Transverse colon (tissue), 4 donors: ENCODE data around the gene F8. TPM values are rescaled to one million over a fixed set of nuclear protein-coding genes. Genes with fewer than 3 reads are reported as not detected.

Experiments used
- DNase-seq: peaks from one replicate; pipeline ENCODE4 v3.0.0-alpha.2; 2019
- H3K27ac ChIP-seq, 4 donors: fragments of 200-600 bp; sonication (generic); 2 replicates each; pipeline ENCODE4 v1.5.1; 2016 to 2018; ENCODE audit warnings: inconsistent platforms in 4 of 4
- H3K27me3 ChIP-seq: fragments of 200-600 bp; sonication (generic); 2 replicates; pipeline ENCODE4 v1.5.1; 2017; ENCODE audit warnings: inconsistent platforms
- H3K36me3 ChIP-seq, 4 donors: fragments of 200-600 bp; sonication (generic); 2 replicates each; pipeline ENCODE4 v1.5.1; 2017 to 2019; ENCODE audit warnings: inconsistent platforms in 4 of 4
- H3K4me1 ChIP-seq, 4 donors: fragments of 200-600 bp; sonication (generic); 2 replicates each; pipeline ENCODE4 v1.5.1; 2017 to 2020; ENCODE audit warnings: inconsistent platforms in 4 of 4
- H3K4me3 ChIP-seq, 4 donors: fragments of 200-600 bp; sonication (generic); 1 replicate in 1 of 4; 2 replicates in 3 of 4; pipeline versions ENCODE4 v1.5.1 to v1.6.1; 2017 to 2019; ENCODE audit warnings: inconsistent platforms in 4 of 4
- H3K9me3 ChIP-seq, 2 donors: fragments of 200-600 bp; sonication (generic); 2 replicates each; pipeline ENCODE4 v1.5.1; 2017 to 2019; ENCODE audit warnings: inconsistent platforms in 2 of 2
- CTCF ChIP-seq, 5 experiments: fragments of 200-600 bp in 3 of 5; fragments of 450-650 bp in 2 of 5; sonication (generic) in 3 of 5; IDR thresholded peaks; 1 replicate in 2 of 5; 2 replicates in 3 of 5; pipeline ENCODE4 v1.5.1; 2016 to 2017; ENCODE audit warnings: antibody characterized with exemption in 5 of 5, inconsistent platforms in 3 of 5, mild to moderate bottlenecking in 2 of 5, moderate library complexity in 1 of 5
- EP300 ChIP-seq: sonication (generic); formaldehyde crosslinking; IDR thresholded peaks from one replicate; pipeline ENCODE4 v1.6.1; 2017; ENCODE audit warnings: antibody characterized with exemption, low read depth
- POLR2A ChIP-seq: fragments of 450-650 bp; IDR thresholded peaks from one replicate; pipeline ENCODE4 v1.6.1; 2016; ENCODE audit warnings: antibody characterized with exemption, mild to moderate bottlenecking, moderate library complexity
- POLR2AphosphoS5 ChIP-seq, 3 donors: sonication (generic); formaldehyde crosslinking; IDR thresholded peaks; one replicate each; pipeline ENCODE4 v1.6.1; 2016; ENCODE audit warnings: antibody characterized with exemption in 3 of 3
- WGBS, 2 donors: methylation state at CpG; one replicate each; pipeline ENCODE4 v1.1.5; 2018; ENCODE audit warnings: low coverage in 1 of 2; 5-methylcytosine and 5-hydroxymethylcytosine counted together
- in situ Hi-C, 4 donors: fragments of 200-750 bp; cut with MboI; loops; one replicate each; pipeline versions ENCODE4 v1.15.0 to v1.15.1; 2017; ENCODE audit warnings: low sequenced_read_pairs in 3 of 4, low pct_ligation_motif_present in 1 of 4, low pct_unique_long_range_greater_than_20kb in 1 of 4
- intact Hi-C: fragments of 100-400 bp; cut with DNase I; formaldehyde crosslinking; loops from one replicate; pipeline ENCODE4 v1.15.1; 2023; ENCODE audit warnings: low total_unique reads
- total RNA-seq, 4 donors: library from RNA; depleted of rRNA; stranded (reverse); fragments of >200 nt; gene quantifications; one replicate each; pipeline ENCODE4 v1.1.0, GENCODE V29; 2016

The F8 gene
- total RNA-seq, 4 donors from 2014 or later, result 1.2 to 4.5 (median 4.0) TPM

GRCh38 chrX:155046811-155047528 lies 24.4 kb upstream of the F8 start:
- Histone ChIP-seq H3K4me3 (no peak overlapping the region), H3K4me1 (peaks cover 0 to 3% (median 0%) of the 10 kb centered on the region in 4 donors), H3K36me3 (no peaks in the 10 kb centered on the region), H3K27ac (no peak overlapping the region), H3K9me3 (no peaks in the 10 kb centered on the region), H3K27me3 (no peaks in the 10 kb centered on the region)
- TF ChIP-seq EP300, result no peak
- no peak for TF ChIP-seq POLR2A
- WGBS, 2 donors, result 76 to 100% methylated on average over 1 to 5 of the region's 5 CpGs
- DNase-seq, result no peak
- intact Hi-C loops, result no loop called here
- in situ Hi-C loops, result no loop called here

GRCh38 chrX:155046129-155046810 lies 23.7 kb upstream of the F8 start:
- intact Hi-C loops (no loop called here), in situ Hi-C loops (no loop called here)
- no peaks in the 10 kb centered on the region for H3K9me3 ChIP-seq
- TF ChIP-seq POLR2AphosphoS5 (IDR thresholded peaks at IDR 0.05) (no peak), EP300 (no peak), POLR2A (no peak), CTCF (IDR thresholded peaks at IDR 0.05) (no peak)
- H3K27ac ChIP-seq, result no peak overlapping the region
- H3K4me1 ChIP-seq, result peaks cover 0 to 3% (median 0%) of the 10 kb centered on the region in 4 donors
- 75 to 93% methylated on average over 3 to 6 of the region's 6 CpGs for WGBS, 2 donors
- H3K27me3 ChIP-seq, result no peaks in the 10 kb centered on the region
- no peak for DNase-seq
- no peak overlapping the region for H3K4me3 ChIP-seq
- no peaks in the 10 kb centered on the region for H3K36me3 ChIP-seq

- intact Hi-C loops, result no loop called here
- H3K4me1 ChIP-seq, result no peaks in the 10 kb centered on the region
Measured at GRCh38 chrX:155035688-155036087, 13.2 kb upstream of the F8 start.

GRCh38 chrX:155031657-155032056 lies 9.1 kb upstream of the F8 start:
- H3K27me3 ChIP-seq, result no peaks in the 10 kb centered on the region
- no peak overlapping the region for H3K27ac ChIP-seq
- peaks cover 0 to 4% (median 0%) of the 10 kb centered on the region in 4 donors for H3K36me3 ChIP-seq
- WGBS, 2 donors, result 94% methylated on average over 5 of the region's 5 CpGs; no CpG with 5 or more reads in 1 of the 2 donors
- no peak overlapping the region for H3K4me3 ChIP-seq
- DNase-seq, result no peak
- no peak for TF ChIP-seq POLR2AphosphoS5 (IDR thresholded peaks at IDR 0.05)
- TF ChIP-seq CTCF (IDR thresholded peaks at IDR 0.05), result no peak
- no peak for TF ChIP-seq POLR2A
- H3K9me3 ChIP-seq, result no peaks in the 10 kb centered on the region
- intact Hi-C loops, result no loop called here
- H3K4me1 ChIP-seq, result peaks cover 0 to 13% (median 5%) of the 10 kb centered on the region in 4 donors
- in situ Hi-C loops, result no loop called here

More at GRCh38 chrX:155035688-155036087, 13.2 kb upstream of the F8 start:
- no peak overlapping the region for H3K4me3 ChIP-seq
- H3K36me3 ChIP-seq, result peaks cover 0 to 4% (median 0%) of the 10 kb centered on the region in 4 donors
- no peak for DNase-seq
- no peak overlapping the region for H3K27ac ChIP-seq
- no peaks in the 10 kb centered on the region for H3K27me3 ChIP-seq
- WGBS, 2 donors, result 90% methylated on average over 4 of the region's 4 CpGs; no CpG with 5 or more reads in 1 of the 2 donors
- no peaks in the 10 kb centered on the region for H3K9me3 ChIP-seq
- in situ Hi-C loops, result no loop called here
- no peak for TF ChIP-seq POLR2A
- TF ChIP-seq EP300, result no peak
- TF ChIP-seq POLR2AphosphoS5 (IDR thresholded peaks at IDR 0.05), result no peak

- no peak overlapping the region for H3K4me3 ChIP-seq
Measured at GRCh38 chrX:155028877-155029291, 6.4 kb upstream of the F8 start.

More at GRCh38 chrX:155028877-155029291, 6.4 kb upstream of the F8 start:
- intact Hi-C loops, result no loop called here
- in situ Hi-C loops, result no loop called here
- H3K9me3 ChIP-seq, result no peaks in the 10 kb centered on the region
- peaks cover 0 to 13% (median 5%) of the 10 kb centered on the region in 4 donors for H3K4me1 ChIP-seq
- H3K27me3 ChIP-seq, result no peaks in the 10 kb centered on the region
- H3K27ac ChIP-seq, result peak overlapping the region; percentile 91 to 98 (median 94)
- 58% methylated on average over 2 of the region's 2 CpGs; no CpG with 5 or more reads in 1 of the 2 donors for WGBS, 2 donors
- no peaks in the 10 kb centered on the region for H3K36me3 ChIP-seq
- no peak for DNase-seq
- TF ChIP-seq POLR2AphosphoS5 (IDR thresholded peaks at IDR 0.05) (no peak), EP300 (no peak)
